Motor neuron (in vitro differentiated cells): Measurements from ENCODE around the gene PKIB. TPM values are rescaled to one million over a fixed set of nuclear protein-coding genes. Genes with fewer than 3 reads are reported as not detected.

Experiments
- ATAC-seq, 8 experiments: fragments of 200-7000 bp; cut with Tn5 transposase; replicated peaks in 6 of 8; 2 replicates each; pipeline ENCODE4 v1.8.0; 2021; ENCODE audit warnings: mild to moderate bottlenecking in 8 of 8, moderate library complexity in 8 of 8
- H3K27ac ChIP-seq, 2 donors: fragments of 250-450 bp; sonication (Bioruptor Pico); 2 replicates each; pipeline ENCODE4 v1.9.0; 2021; ENCODE audit warnings: antibody characterized with exemption in 2 of 2, mild to moderate bottlenecking in 2 of 2, moderate library complexity in 1 of 2
- H3K4me1 ChIP-seq, 2 donors: fragments of 250-450 bp; sonication (Bioruptor Pico); replicated peaks in 1 of 2; 2 replicates each; pipeline ENCODE4 v1.6.1; 2021; ENCODE audit warnings: antibody characterized with exemption in 2 of 2, mild to moderate bottlenecking in 2 of 2, moderate library complexity in 1 of 2
- H3K4me3 ChIP-seq, 5 donors: fragments of 250-450 bp; sonication (Bioruptor Pico); 2 replicates each; pipeline ENCODE4 v1.9.0; 2021; ENCODE audit warnings: antibody characterized with exemption in 5 of 5, mild to moderate bottlenecking in 5 of 5, moderate library complexity in 4 of 5
- WGBS, 10 experiments: fragments of 450-650 bp; shearing (Covaris generic); methylation state at CpG; one replicate each; pipeline ENCODE4 v1.0.0; 2022; 5-methylcytosine and 5-hydroxymethylcytosine counted together
- in situ Hi-C, 9 experiments: fragments of 400-800 bp; cut with MboI; loops; one replicate each; pipeline ENCODE4 v1.15.0; 2021; ENCODE audit warnings: low sequenced_read_pairs in 9 of 9, low pct_unique_long_range_greater_than_20kb in 2 of 9; ENCODE audit not compliant: unreplicated experiment in 9 of 9
- total RNA-seq, 8 experiments: library from RNA; unstranded; fragments of 300-600 nt; gene quantifications; 2 replicates each; pipeline versions ENCODE4 v1.2.3 to v1.2.4, GENCODE V29; 2022

Gene PKIB
- total RNA-seq, 8 experiments from 2014 or later: 0.41 to 93.2 (median 4.7) TPM; not detected in 1

- ATAC-seq: no peak
- no peak overlapping the region for H3K4me3 ChIP-seq
- WGBS, 10 experiments: 46 to 100% (median 96%) methylated on average over 1 to 3 of the region's 3 CpGs; no CpG with 5 or more reads in 1 of the 10 experiments
- in situ Hi-C loops: no loop called here
- H3K27ac ChIP-seq: no peak overlapping the region
- H3K4me1 ChIP-seq: no peaks in the 10 kb centered on the region
These were observed 162.7 kb downstream of the PKIB start for GRCh38 chr6:122772724-122773415.

Other genes with a start within 250 kb of the PKIB start
- 10 to 100 TPM; 13.6 to 47.5 (median 37.4) TPM for gene HSF2, start 210.8 kb upstream of the PKIB start, total RNA-seq
- gene SERINC1, start 138.6 kb upstream of the PKIB start, total RNA-seq: 100 to 1,000 TPM; 101 to 529 (median 243) TPM
- 100 to 1,000 TPM in 1 of 8 experiments, 10 to 100 TPM in 4, under 1 TPM in 2, not detected in 1; 0.15 to 177 (median 16.2) TPM for gene FABP7, start 169.3 kb downstream of the PKIB start, total RNA-seq
- 10 to 100 TPM in 2 of 8 experiments, 1 to 10 TPM in 6; 2.7 to 22.6 (median 4.4) TPM for gene SMPDL3A, start 178.9 kb downstream of the PKIB start, total RNA-seq